Activated CD4-positive, alpha-beta T cell treated with anti-CD3 and anti-CD28 coated beads for 36 hours (primary cell): Measurements from ENCODE around the gene TRNT1. TPM values are rescaled to one million over a fixed set of nuclear protein-coding genes. Genes with fewer than 3 reads are reported as not detected.
A peak's percentile ranks its signal among the peaks of the same experiment; 100 is the strongest.

Source experiments
- ATAC-seq: fragments of 200-7000 bp; cut with Tn5 transposase; one replicate; pipeline ENCODE4 v1.10.0; 2021; ENCODE audit warnings: mild to moderate bottlenecking, moderate library complexity
- CTCF ChIA-PET: fragments of 350-600 bp; sonication (Branson Sonifier 250); formaldehyde crosslinking; loops from one replicate; lab custom pipeline; 2021; ENCODE audit warnings: antibody characterized with exemption; lab: Charles Lee
- POLR2A ChIA-PET: fragments of 350-600 bp; sonication (Branson Sonifier 250); formaldehyde crosslinking; loops from one replicate; lab custom pipeline; 2021; ENCODE audit warnings: antibody characterized with exemption, inconsistent platforms; lab: Charles Lee
- DNase-seq: peaks from one replicate; pipeline ENCODE4 v3.0.0-alpha.2; 2020
- H3K27ac Mint-ChIP-seq: one replicate; pipeline ENCODE4 v1.8.0; 2021; ENCODE audit warnings: mixed read lengths
- H3K27me3 Mint-ChIP-seq: one replicate; pipeline ENCODE4 v1.8.0; 2021; ENCODE audit warnings: mixed read lengths
- H3K36me3 Mint-ChIP-seq: one replicate; pipeline ENCODE4 v1.8.0; 2021; ENCODE audit warnings: low read depth, mixed read lengths
- H3K4me1 Mint-ChIP-seq: one replicate; pipeline ENCODE4 v1.8.0; 2021; ENCODE audit warnings: mixed read lengths
- H3K4me3 Mint-ChIP-seq: one replicate; pipeline ENCODE4 v1.8.0; 2021; ENCODE audit warnings: mild to moderate bottlenecking, moderate library complexity, mixed read lengths
- H3K9me3 Mint-ChIP-seq: one replicate; pipeline ENCODE4 v1.8.0; 2021; ENCODE audit warnings: low read depth, mixed read lengths
- intact Hi-C, 2 experiments: fragments of 100-400 bp; cut with DNase I in 1 of 2; cut with micrococcal nuclease in 1 of 2; formaldehyde crosslinking; loops; one replicate each; pipeline versions ENCODE4 v1.14.2 to v1.15.1; 2022 to 2024; cut with DNase I, micrococcal nuclease
- total RNA-seq, 2 experiments: library from RNA; stranded (reverse); gene quantifications; one replicate each; pipeline ENCODE4 v1.2.3, GENCODE V29; 2021

The TRNT1 gene
- total RNA-seq, 2 experiments from 2014 or later, result 51.4 to 58.2 TPM

GRCh38 chr3:3097958-3098357 is 28.8 kb upstream of the TRNT1 start:
- POLR2A ChIA-PET, result no interaction called here

GRCh38 chr3:3101660-3102458 is 24.9 kb upstream of the TRNT1 start:
- CTCF ChIA-PET, result no interaction called here
- intact Hi-C loops, result no loop called here
- ATAC-seq, result no peak

More at GRCh38 chr3:3097958-3098357, 28.8 kb upstream of the TRNT1 start:
- H3K9me3 Mint-ChIP-seq, result no peaks in the 10 kb centered on the region
- CTCF ChIA-PET, result interaction anchor here (0.7 to 1.0 kb wide), 3 partner anchors 8 to 1366 kb away, joined by 3 read pairs; no protein-coding TSS in a partner anchor
- no peak overlapping the region for H3K4me3 Mint-ChIP-seq
- no peak overlapping the region for H3K27ac Mint-ChIP-seq
- peaks cover 2% of the 10 kb centered on the region for H3K4me1 Mint-ChIP-seq
- DNase-seq (no peak), ATAC-seq (no peak)
- no peaks in the 10 kb centered on the region for H3K27me3 Mint-ChIP-seq
- H3K36me3 Mint-ChIP-seq, result no peaks in the 10 kb centered on the region
- intact Hi-C loops, result no loop called here

GRCh38 chr3:3102751-3103150 is 24.0 kb upstream of the TRNT1 start:
- DNase-seq (no peak), ATAC-seq (no peak)
- Mint-ChIP-seq H3K9me3 (no peaks in the 10 kb centered on the region), H3K4me3 (no peak overlapping the region), H3K36me3 (no peaks in the 10 kb centered on the region), H3K27me3 (no peaks in the 10 kb centered on the region), H3K4me1 (peaks cover 7% of the 10 kb centered on the region), H3K27ac (no peak overlapping the region)
- ChIA-PET CTCF (no interaction called here), POLR2A (no interaction called here)
- intact Hi-C loops, result no loop called here

More at GRCh38 chr3:3101660-3102458, 24.9 kb upstream of the TRNT1 start:
- no peaks in the 10 kb centered on the region for H3K9me3 Mint-ChIP-seq
- DNase-seq, result no peak
- no peak overlapping the region for H3K27ac Mint-ChIP-seq
- peaks cover 2% of the 10 kb centered on the region for H3K4me1 Mint-ChIP-seq
- H3K27me3 Mint-ChIP-seq, result no peaks in the 10 kb centered on the region
- POLR2A ChIA-PET, result interaction anchor here (0.7 kb wide), 1 partner anchor 23 kb away, joined by 6 read pairs; no protein-coding TSS in a partner anchor
- H3K36me3 Mint-ChIP-seq, result no peaks in the 10 kb centered on the region
- H3K4me3 Mint-ChIP-seq, result no peak overlapping the region

GRCh38 chr3:3105246-3105645 is 21.5 kb upstream of the TRNT1 start:
- Mint-ChIP-seq H3K27me3 (no peaks in the 10 kb centered on the region), H3K9me3 (no peaks in the 10 kb centered on the region), H3K36me3 (no peaks in the 10 kb centered on the region), H3K27ac (no peak overlapping the region), H3K4me3 (no peak overlapping the region), H3K4me1 (peaks cover 18% of the 10 kb centered on the region)
- no peak for DNase-seq
- intact Hi-C loops, result no loop called here
- POLR2A ChIA-PET, result no interaction called here
- no peak for ATAC-seq
- CTCF ChIA-PET, result interaction anchor here (1.4 kb wide), 1 partner anchor 8 kb away, joined by 3 read pairs; no protein-coding TSS in a partner anchor

- no peaks in the 10 kb centered on the region for H3K9me3 Mint-ChIP-seq
- DNase-seq (no peak), ATAC-seq (no peak)
- H3K27me3 Mint-ChIP-seq, result no peaks in the 10 kb centered on the region
- peaks cover 20% of the 10 kb centered on the region for H3K4me1 Mint-ChIP-seq
- intact Hi-C loops, result no loop called here
- ChIA-PET POLR2A (no interaction called here), CTCF (interaction anchor here (1.4 kb wide), 1 partner anchor 8 kb away, joined by 3 read pairs; no protein-coding TSS in a partner anchor)
- no peak overlapping the region for H3K4me3 Mint-ChIP-seq
- no peaks in the 10 kb centered on the region for H3K36me3 Mint-ChIP-seq
- no peak overlapping the region for H3K27ac Mint-ChIP-seq
Observed at GRCh38 chr3:3105815-3106214, 20.9 kb upstream of the TRNT1 start.

- ChIA-PET CTCF (interaction anchor here (0.6 kb wide), 1 partner anchor 317 kb away, joined by 3 read pairs; no protein-coding TSS in a partner anchor), POLR2A (no interaction called here)
- H3K36me3 Mint-ChIP-seq, result no peaks in the 10 kb centered on the region
- no peak for DNase-seq
- intact Hi-C loops, result no loop called here
- H3K9me3 Mint-ChIP-seq, result no peaks in the 10 kb centered on the region
- H3K4me3 Mint-ChIP-seq, result no peak overlapping the region
- H3K27me3 Mint-ChIP-seq, result no peaks in the 10 kb centered on the region
- peaks cover 19% of the 10 kb centered on the region for H3K4me1 Mint-ChIP-seq
- no peak for ATAC-seq
- H3K27ac Mint-ChIP-seq, result no peak overlapping the region
Observed at GRCh38 chr3:3107181-3107580, 19.6 kb upstream of the TRNT1 start.

- Mint-ChIP-seq H3K9me3 (no peaks in the 10 kb centered on the region), H3K4me1 (peaks cover 19% of the 10 kb centered on the region), H3K4me3 (no peak overlapping the region), H3K36me3 (no peaks in the 10 kb centered on the region), H3K27me3 (no peaks in the 10 kb centered on the region), H3K27ac (no peak overlapping the region)
- CTCF ChIA-PET, result no interaction called here
- POLR2A ChIA-PET, result no interaction called here
- ATAC-seq (peak; percentile 15), DNase-seq (no peak)
- intact Hi-C loops, result no loop called here
Observed at GRCh38 chr3:3107858-3108257, 18.9 kb upstream of the TRNT1 start.

GRCh38 chr3:3109407-3110298 is 17.1 kb upstream of the TRNT1 start:
- POLR2A ChIA-PET, result no interaction called here
- Mint-ChIP-seq H3K4me3 (peak overlapping the region; percentile 9), H3K36me3 (no peaks in the 10 kb centered on the region), H3K27me3 (no peaks in the 10 kb centered on the region), H3K27ac (no peak overlapping the region), H3K4me1 (peaks cover 19% of the 10 kb centered on the region), H3K9me3 (no peaks in the 10 kb centered on the region)
- ATAC-seq (peak; percentile 75), DNase-seq (no peak)
- CTCF ChIA-PET, result no interaction called here
- intact Hi-C loops, result no loop called here

- intact Hi-C loops, result no loop called here
- no peaks in the 10 kb centered on the region for H3K27me3 Mint-ChIP-seq
- ChIA-PET POLR2A (no interaction called here), CTCF (no interaction called here)
- ATAC-seq (peak; percentile 24), DNase-seq (no peak)
- peak within 1 kb of the TSS; percentile 9 for H3K4me3 Mint-ChIP-seq
- peaks cover 19% of the 10 kb centered on the region for H3K4me1 Mint-ChIP-seq
- no peaks in the 10 kb centered on the region for H3K36me3 Mint-ChIP-seq
- H3K9me3 Mint-ChIP-seq, result no peaks in the 10 kb centered on the region
- no peak within 1 kb of the TSS for H3K27ac Mint-ChIP-seq
Observed at GRCh38 chr3:3110299-3110630, 16.5 kb upstream of the TRNT1 start, which contains the start of gene IL5RA. TSS of gene IL5RA (minus strand) at chr3:3110374. CDS start at chr3:3104984, 5,390 bp downstream.

- Mint-ChIP-seq H3K4me1 (peaks cover 19% of the 10 kb centered on the region), H3K27me3 (no peaks in the 10 kb centered on the region), H3K9me3 (no peaks in the 10 kb centered on the region), H3K27ac (no peak overlapping the region), H3K36me3 (no peaks in the 10 kb centered on the region), H3K4me3 (no peak overlapping the region)
- intact Hi-C loops, result no loop called here
- ChIA-PET POLR2A (no interaction called here), CTCF (no interaction called here)
- no peak for ATAC-seq
- DNase-seq, result no peak
Observed at GRCh38 chr3:3110749-3111361, 15.9 kb upstream of the TRNT1 start.

GRCh38 chr3:3113042-3113709 is 13.6 kb upstream of the TRNT1 start:
- no peaks in the 10 kb centered on the region for H3K27me3 Mint-ChIP-seq
- CTCF ChIA-PET, result interaction anchor here (0.5 kb wide), 1 partner anchor 110 kb away, joined by 3 read pairs; no protein-coding TSS in a partner anchor
- ATAC-seq (no peak), DNase-seq (no peak)
- no peaks in the 10 kb centered on the region for H3K36me3 Mint-ChIP-seq
- peaks cover 14% of the 10 kb centered on the region for H3K4me1 Mint-ChIP-seq
- H3K27ac Mint-ChIP-seq, result no peak overlapping the region
- intact Hi-C loops, result no loop called here
- no peak overlapping the region for H3K4me3 Mint-ChIP-seq
- no peaks in the 10 kb centered on the region for H3K9me3 Mint-ChIP-seq
- POLR2A ChIA-PET, result no interaction called here
